Breast epithelium (tissue), 3 donors: ENCODE measurements around the gene PNPLA8.

Source experiments
- CTCF ChIP-seq, 3 donors: fragments of 450-650 bp; IDR thresholded peaks; one replicate each; pipeline ENCODE4 v1.5.1; 2016 to 2017; ENCODE audit warnings: antibody characterized with exemption in 3 of 3, mild to moderate bottlenecking in 3 of 3, moderate library complexity in 3 of 3
- POLR2A ChIP-seq: fragments of 450-650 bp; IDR thresholded peaks from one replicate; pipeline ENCODE4 v1.6.1; 2016; ENCODE audit warnings: antibody characterized with exemption, mild to moderate bottlenecking, moderate library complexity
- POLR2AphosphoS5 ChIP-seq, 3 donors: sonication (generic); formaldehyde crosslinking; IDR thresholded peaks; one replicate each; pipeline ENCODE4 v1.6.1; 2017; ENCODE audit warnings: antibody characterized with exemption in 3 of 3

- TF ChIP-seq CTCF (IDR thresholded peaks at IDR 0.05) (no peak), POLR2A (no peak), POLR2AphosphoS5 (IDR thresholded peaks at IDR 0.05) (no peak)
Measured at GRCh38 chr7:108427766-108428165, 98.2 kb downstream of the PNPLA8 start.
